IMR-90 (cell line): Measurements from ENCODE around the gene GFY. TPM values are rescaled to one million over a fixed set of nuclear protein-coding genes. Genes with fewer than 3 reads are reported as not detected.

Experiments
- ATAC-seq: fragments of 200-7000 bp; cut with Tn5 transposase; 2 replicates; pipeline ENCODE4 v1.9.1; 2020; ENCODE audit warnings: low read depth, mild to moderate bottlenecking, moderate library complexity
- BruUV-seq: library from RNA; stranded (reverse); fragments of 400-500 nt; replicated peaks from 2 replicates; lab custom pipeline; 2021; lab: Mats Ljungman, UMichigan
- CTCF ChIA-PET: fragments of 300-600 bp; formaldehyde crosslinking; extraction: SDS; loops from one replicate; lab custom pipeline; 2021; ENCODE audit warnings: antibody characterized with exemption; lab: Yijun Ruan, JAX
- POLR2A ChIA-PET: fragments of 300-600 bp; sonication (Branson Sonifier 250); formaldehyde crosslinking; loops from one replicate; lab custom pipeline; 2022; ENCODE audit warnings: antibody characterized with exemption; ENCODE audit not compliant: unreplicated experiment; lab: Charles Lee
- DNase-seq: peaks from one replicate; pipeline ENCODE4 v3.0.0; 2013
- H2AFZ ChIP-seq: replicated peaks from 2 replicates; pipeline ENCODE3; 2013; ENCODE audit warnings: low read length, mild to moderate bottlenecking; ENCODE audit not compliant: poor library complexity
- H2AK5ac ChIP-seq: 2 replicates; pipeline ENCODE4 v1.6.1; 2013; ENCODE audit warnings: low read depth, low read length, inconsistent platforms
- H2AK9ac ChIP-seq: replicated peaks from 2 replicates; pipeline ENCODE3; 2013; ENCODE audit warnings: mild to moderate bottlenecking, low read depth, low read length, moderate library complexity; ENCODE audit not compliant: poor library complexity
- H2BK120ac ChIP-seq: 2 replicates; pipeline ENCODE4 v1.6.1; 2013; ENCODE audit warnings: low read depth, low read length, inconsistent platforms
- H2BK15ac ChIP-seq: 3 replicates; pipeline ENCODE4 v1.6.1; 2013; ENCODE audit warnings: low read depth, low read length, inconsistent platforms
- H2BK20ac ChIP-seq: 2 replicates; pipeline ENCODE4 v1.6.1; 2013; ENCODE audit warnings: low read depth, mild to moderate bottlenecking, inconsistent platforms, low read length, moderate library complexity
- H2BK5ac ChIP-seq: 2 replicates; pipeline ENCODE4 v1.6.1; 2013; ENCODE audit warnings: mild to moderate bottlenecking, low read depth, low read length, inconsistent platforms; ENCODE audit not compliant: poor library complexity, severe bottlenecking
- H3K14ac ChIP-seq: replicated peaks from 2 replicates; pipeline ENCODE4 v1.6.1; 2013; ENCODE audit warnings: low read depth, low read length, inconsistent platforms
- H3K18ac ChIP-seq: 2 replicates; pipeline ENCODE4 v1.6.1; 2013; ENCODE audit warnings: low read depth, low read length, control low read depth
- H3K23ac ChIP-seq: 2 replicates; pipeline ENCODE4 v1.6.1; 2013; ENCODE audit warnings: low read depth, low read length, inconsistent platforms
- H3K27ac ChIP-seq: 2 replicates; pipeline ENCODE4 v1.5.1; 2013; ENCODE audit warnings: mild to moderate bottlenecking, control low read depth, low read length; ENCODE audit not compliant: insufficient read depth
- H3K27me3 ChIP-seq: 2 replicates; pipeline ENCODE4 v1.6.1; 2013; ENCODE audit warnings: low read length; ENCODE audit not compliant: control insufficient read depth, insufficient read depth
- H3K36me3 ChIP-seq: 2 replicates; pipeline ENCODE4 v1.6.1; 2013; ENCODE audit warnings: low read length, mixed read lengths; ENCODE audit not compliant: control insufficient read depth, insufficient read depth
- H3K4ac ChIP-seq: 2 replicates; pipeline ENCODE4 v1.6.1; 2013; ENCODE audit warnings: low read depth, low read length, inconsistent platforms
- H3K4me1 ChIP-seq: 2 replicates; pipeline ENCODE4 v1.6.1; 2013; ENCODE audit warnings: low read length, mixed read lengths; ENCODE audit not compliant: control insufficient read depth, insufficient read depth
- H3K4me2 ChIP-seq: 2 replicates; pipeline ENCODE4 v1.6.1; 2013; ENCODE audit warnings: low read depth, mild to moderate bottlenecking, control low read depth, low read length, moderate library complexity
- H3K4me3 ChIP-seq: 2 replicates; pipeline ENCODE4 v1.5.1; 2013; ENCODE audit warnings: low read depth, mild to moderate bottlenecking, control low read depth, low read length, moderate library complexity; ENCODE audit not compliant: insufficient read depth
- H3K56ac ChIP-seq: 2 replicates; pipeline ENCODE4 v1.6.1; 2013; ENCODE audit warnings: low read length, inconsistent platforms; ENCODE audit not compliant: insufficient read depth; ENCODE audit errors: extremely low read depth
- H3K79me1 ChIP-seq, 2 experiments: 2 replicates each; pipeline ENCODE4 v1.6.1; 2013; ENCODE audit warnings: low read length in 2 of 2, inconsistent platforms in 1 of 2, low read depth in 1 of 2
- H3K9ac ChIP-seq: 2 replicates; pipeline ENCODE4 v1.6.1; 2013; ENCODE audit warnings: low read depth, low read length, control low read depth
- H3K9me1 ChIP-seq: 2 replicates; pipeline ENCODE4 v1.6.1; 2013; ENCODE audit warnings: low read length, inconsistent platforms; ENCODE audit not compliant: insufficient read depth
- H3K9me3 ChIP-seq: 2 replicates; pipeline ENCODE4 v1.6.1; 2013; ENCODE audit warnings: low read length; ENCODE audit not compliant: control insufficient read depth, insufficient read depth
- H4K20me1 ChIP-seq: 2 replicates; pipeline ENCODE4 v1.6.1; 2013; ENCODE audit warnings: low read length, inconsistent platforms; ENCODE audit not compliant: insufficient read depth
- H4K5ac ChIP-seq: 2 replicates; pipeline ENCODE4 v1.6.1; 2013; ENCODE audit warnings: mild to moderate bottlenecking, low read depth, low read length, control low read depth
- H4K8ac ChIP-seq, 2 experiments: 2 replicates each; pipeline ENCODE4 v1.6.1; 2013; ENCODE audit warnings: low read depth in 2 of 2, low read length in 2 of 2, control low read depth in 1 of 2, inconsistent platforms in 1 of 2
- H4K91ac ChIP-seq: 2 replicates; pipeline ENCODE4 v1.6.1; 2013; ENCODE audit warnings: low read depth, low read length, inconsistent platforms; ENCODE audit not compliant: insufficient read depth
- BHLHE40 ChIP-seq: fragments of 150-350 bp; IDR thresholded peaks from 2 replicates; pipeline ENCODE4 v1.6.1; 2016; ENCODE audit warnings: mild to moderate bottlenecking, low read depth, low read length
- RAD21 ChIP-seq: IDR thresholded peaks from 2 replicates; pipeline ENCODE4 v1.6.1; 2012; ENCODE audit warnings: low read length, improper control_type of control experiment
- WGBS, 2 experiments: methylation state at CpG; one replicate each; pipeline versions ENCODE4 v1.1.5 to v1.1.7; 2013; ENCODE audit warnings: missing lambda C conversion rate in 2 of 2; ENCODE audit not compliant: insufficient read length in 1 of 2; ENCODE audit errors: extremely low coverage in 2 of 2; 5-methylcytosine and 5-hydroxymethylcytosine counted together
- dilution Hi-C: fragments of 300-500 bp; cut with HindIII; formaldehyde crosslinking; loops from one replicate; pipeline ENCODE4 v1.14.3; 2018; ENCODE audit warnings: low sequenced_read_pairs; ENCODE audit not compliant: unreplicated experiment
- in situ Hi-C: fragments of 300-500 bp; cut with MboI; formaldehyde crosslinking; loops from 3 replicates; pipeline ENCODE4 v1.14.3; 2019; ENCODE audit warnings: low sequenced_read_pairs, inconsistent platforms, mixed read lengths
- intact Hi-C: fragments of 100-400 bp; cut with micrococcal nuclease; formaldehyde crosslinking; loops from 2 replicates; pipeline ENCODE4 v1.10.0; 2022
- polyA plus RNA-seq, 3 experiments: library from polyadenylated mRNA; depleted of rRNA; stranded (reverse); fragments of >200 nt; gene quantifications; 2 replicates each; pipeline ENCODE4 v1.2.3, GENCODE V29; 2012; ENCODE audit warnings: low replicate concordance in 1 of 3
- total RNA-seq: library from RNA; depleted of rRNA; stranded (reverse); fragments of >200 nt; gene quantifications from 2 replicates; pipeline ENCODE4 v1.2.3, GENCODE V29; 2012

GFY gene
- total and polyA plus RNA-seq, 2 of the 4 experiments (the other 2 are of a cell fraction), result not detected

GRCh38 chr19:49420227-49420626, 5.0 kb upstream of the GFY start:
- BruUV-seq, result no TSS peak
- 27% methylated on average over 2 of the region's 2 CpGs; no CpG with 5 or more reads in 1 of the 2 experiments for WGBS, 2 experiments
- no peak overlapping the region for H3K4me3 ChIP-seq
- H4K20me1 ChIP-seq, result no peaks in the 10 kb centered on the region
- dilution Hi-C loops (no loop called here), in situ Hi-C loops (no loop called here), intact Hi-C loops (no loop called here)
- 0 out of 2 replicates have a peak, but pooled peaks cover under 1% of the 10 kb centered on the region for H3K9me3 ChIP-seq
- DNase-seq, result no peak
- no peaks in the 10 kb centered on the region for H3K36me3 ChIP-seq
- no peak overlapping the region for H2AK5ac ChIP-seq
- H3K23ac ChIP-seq, result no peak overlapping the region
- H2AFZ ChIP-seq, result no peak overlapping the region
- H2BK15ac ChIP-seq, result no peak overlapping the region
- CTCF ChIA-PET, result no interaction called here
- H3K9me1 ChIP-seq, result no peaks in the 10 kb centered on the region
- no peak overlapping the region for H3K56ac ChIP-seq
- ATAC-seq, result no peak
- no peak overlapping the region for H4K5ac ChIP-seq
- H2BK120ac ChIP-seq, result no peak overlapping the region
- H3K79me1 ChIP-seq, result no peaks in the 10 kb centered on the region
- H3K14ac ChIP-seq, result no peak overlapping the region
- H3K4me2 ChIP-seq, result no peak overlapping the region
- peaks cover 90% of the 10 kb centered on the region for H3K27me3 ChIP-seq
- H2AK9ac ChIP-seq, result no peak overlapping the region
- H2BK20ac ChIP-seq, result no peak overlapping the region
- peaks cover 2% of the 10 kb centered on the region; the same call in 1 of the 2 replicates for H3K4me1 ChIP-seq
- TF ChIP-seq BHLHE40, result no peak
- TF ChIP-seq RAD21, result no peak
- H4K8ac ChIP-seq, result no peak overlapping the region
- no peak overlapping the region for H2BK5ac ChIP-seq
- no peak overlapping the region for H3K9ac ChIP-seq
- H3K27ac ChIP-seq, result no peak overlapping the region
- H3K4ac ChIP-seq, result no peak overlapping the region
- POLR2A ChIA-PET, result no interaction called here
- no peak overlapping the region for H3K18ac ChIP-seq
- no peak overlapping the region for H4K91ac ChIP-seq
